ENCODE measurements around the gene IL11RA.

DNA sequence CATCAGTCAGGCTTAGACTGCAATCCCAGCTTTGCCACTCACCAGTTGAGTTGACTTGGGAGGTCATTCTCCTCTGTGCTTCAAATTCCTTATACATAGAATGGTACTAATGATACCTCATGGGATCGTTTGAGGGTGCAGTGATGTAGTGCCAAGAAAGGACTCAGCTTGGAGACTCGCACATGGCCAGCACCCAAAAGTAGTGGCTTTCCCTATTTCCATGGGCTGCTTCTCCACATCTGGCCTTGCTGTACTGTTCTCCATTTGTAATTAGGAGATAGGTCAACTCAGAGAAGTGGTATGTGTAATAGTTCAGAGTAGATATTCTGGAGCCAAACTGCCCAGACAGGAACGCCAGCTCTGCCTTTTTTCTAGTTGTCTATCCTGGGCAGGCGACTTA lies 33.6 kb downstream of the IL11RA start:
- TF ChIP-seq EZH2 (IDR thresholded peaks at IDR 0.05; ENCODE audit: insufficient read depth, poor library complexity, severe bottlenecking) = no peak
- no peak for TF ChIP-seq EZH2phosphoT487 (IDR thresholded peaks at IDR 0.05; ENCODE audit: insufficient read depth, low read depth)
